GM23338 (cell line): ENCODE results near the gene FASN. TPM values are rescaled to one million over a fixed set of nuclear protein-coding genes. Genes with fewer than 3 reads are reported as not detected.

ENCODE experiments used
- ATAC-seq: fragments of 200-7000 bp; cut with Tn5 transposase; 3 replicates; pipeline ENCODE4 v1.9.1; 2020
- DNase-seq: peaks from one replicate; pipeline ENCODE4 v3.0.0-alpha.2; 2015; ENCODE audit warnings: low spot score
- H2AFZ ChIP-seq: fragments of 200-600 bp; sonication (generic); 2 replicates; pipeline ENCODE4 v1.8.0; 2016; ENCODE audit warnings: antibody characterized with exemption, mild to moderate bottlenecking, moderate library complexity
- H3F3A ChIP-seq: fragments of 200-600 bp; sonication (generic); replicated peaks from 2 replicates; pipeline ENCODE4 v1.8.0; 2017; ENCODE audit warnings: antibody characterized with exemption, mixed run types, low read depth
- H3K27ac ChIP-seq: fragments of 200-600 bp; sonication (generic); 2 replicates; pipeline ENCODE4 v1.6.1; 2016; ENCODE audit warnings: low read depth
- H3K27me3 ChIP-seq: fragments of 200-600 bp; sonication (generic); 2 replicates; pipeline ENCODE4 v1.8.0; 2016; ENCODE audit warnings: mild to moderate bottlenecking, mixed run types, moderate library complexity; ENCODE audit not compliant: insufficient read depth
- H3K36me3 ChIP-seq: fragments of 200-600 bp; sonication (generic); 2 replicates; pipeline ENCODE4 v1.8.0; 2016; ENCODE audit warnings: mild to moderate bottlenecking; ENCODE audit not compliant: insufficient read depth
- H3K4me1 ChIP-seq: fragments of 200-600 bp; sonication (generic); 2 replicates; pipeline ENCODE4 v1.8.0; 2016; ENCODE audit warnings: mild to moderate bottlenecking, moderate library complexity; ENCODE audit not compliant: insufficient read depth
- H3K4me2 ChIP-seq: fragments of 200-600 bp; sonication (generic); 2 replicates; pipeline ENCODE4 v1.7.1; 2017; ENCODE audit warnings: mixed run types
- H3K4me3 ChIP-seq: fragments of 200-600 bp; sonication (generic); 2 replicates; pipeline ENCODE4 v1.6.1; 2016; ENCODE audit warnings: mixed run types
- H3K79me2 ChIP-seq: fragments of 200-600 bp; sonication (generic); replicated peaks from 2 replicates; pipeline ENCODE4 v1.8.0; 2017; ENCODE audit warnings: mild to moderate bottlenecking; ENCODE audit not compliant: insufficient read depth
- H3K9me2 ChIP-seq: fragments of 200-600 bp; sonication (generic); 2 replicates; pipeline ENCODE4 v1.8.0; 2017; ENCODE audit not compliant: insufficient read depth
- H4K20me1 ChIP-seq: fragments of 200-600 bp; sonication (generic); replicated peaks from 2 replicates; pipeline ENCODE4 v1.8.0; 2017; ENCODE audit warnings: mild to moderate bottlenecking; ENCODE audit not compliant: insufficient read depth
- H3K27ac Mint-ChIP-seq: 2 replicates; pipeline ENCODE4 v1.8.0; 2020; ENCODE audit warnings: inconsistent platforms, mild to moderate bottlenecking, moderate library complexity, mixed read lengths
- H3K27me3 Mint-ChIP-seq: 3 replicates; pipeline ENCODE4 v1.8.0; 2022; ENCODE audit warnings: low read depth, mild to moderate bottlenecking, moderate library complexity, mixed read lengths, inconsistent platforms; ENCODE audit not compliant: insufficient read depth, poor library complexity
- H3K36me3 Mint-ChIP-seq: 3 replicates; pipeline ENCODE4 v1.8.0; 2021; ENCODE audit warnings: low read depth, mild to moderate bottlenecking, inconsistent platforms, moderate library complexity, mixed read lengths
- H3K4me1 Mint-ChIP-seq: 3 replicates; pipeline ENCODE4 v1.8.0; 2020; ENCODE audit warnings: mild to moderate bottlenecking, inconsistent platforms, mixed read lengths
- H3K4me3 Mint-ChIP-seq: 3 replicates; pipeline ENCODE4 v1.8.0; 2021; ENCODE audit warnings: moderate library complexity, mild to moderate bottlenecking, inconsistent platforms, mixed read lengths
- H3K9me3 Mint-ChIP-seq: 3 replicates; pipeline ENCODE4 v1.8.0; 2020; ENCODE audit warnings: moderate library complexity, mild to moderate bottlenecking, inconsistent platforms, mixed read lengths
- CREB1 ChIP-seq: fragments of 250-450 bp; sonication (Bioruptor Pico); IDR thresholded peaks from 2 replicates; pipeline ENCODE4 v1.5.0; 2020; ENCODE audit warnings: low read depth, mild to moderate bottlenecking, moderate library complexity
- EZH2 ChIP-seq: fragments of 200-600 bp; sonication (generic); IDR thresholded peaks from one replicate; pipeline ENCODE4 v1.8.0; 2017; ENCODE audit warnings: antibody characterized with exemption, mild to moderate bottlenecking, low read depth; ENCODE audit not compliant: unreplicated experiment
- EZH2phosphoT487 ChIP-seq: fragments of 200-600 bp; sonication (generic); IDR thresholded peaks from one replicate; pipeline ENCODE4 v1.8.1; 2018; ENCODE audit warnings: antibody characterized with exemption; ENCODE audit not compliant: unreplicated experiment
- JUNB ChIP-seq: IDR thresholded peaks from one replicate; pipeline ENCODE4 v1.6.1; 2016; ENCODE audit warnings: antibody characterized with exemption; ENCODE audit not compliant: unreplicated experiment
- NANOG ChIP-seq: IDR thresholded peaks from 2 replicates; pipeline ENCODE4 v1.6.1; 2016; ENCODE audit warnings: antibody characterized with exemption, borderline replicate concordance
- POLR2AphosphoS5 ChIP-seq: IDR thresholded peaks from 2 replicates; pipeline ENCODE4 v1.6.1; 2016; ENCODE audit warnings: antibody characterized with exemption, low read depth
- STAT1 ChIP-seq: IDR thresholded peaks from one replicate; pipeline ENCODE4 v1.6.1; 2016; ENCODE audit warnings: antibody characterized with exemption; ENCODE audit not compliant: unreplicated experiment
- ZNF114 ChIP-seq: fragments of 250-450 bp; sonication (Bioruptor Pico); IDR thresholded peaks from 2 replicates; pipeline ENCODE4 v1.5.0; 2020; ENCODE audit warnings: mild to moderate bottlenecking, moderate library complexity
- ZNF331 ChIP-seq: fragments of 250-450 bp; sonication (Bioruptor Pico); IDR thresholded peaks from 2 replicates; pipeline ENCODE4 v1.5.0; 2020; ENCODE audit warnings: low read depth, mild to moderate bottlenecking, moderate library complexity
- polyA plus RNA-seq: library from polyadenylated mRNA; unstranded; fragments of >200 nt; fragmentation: Nextera tagmentation; extraction: Ambion mirVana; gene quantifications from 2 replicates; pipeline ENCODE4 v1.2.1, GENCODE V29; 2016
- total RNA-seq: library from RNA; depleted of rRNA; stranded (reverse); fragments of >200 nt; shearing (Covaris generic); gene quantifications from 2 replicates; pipeline ENCODE4 v1.2.3, GENCODE V29; 2014
- TF ChIP-seq, protein P1 (sequence below): IDR thresholded peaks from one replicate; pipeline ENCODE4 v1.6.1; 2018; ENCODE audit warnings: antibody characterized with exemption; ENCODE audit not compliant: unreplicated experiment
- TF ChIP-seq, protein P2 (sequence below), 2 experiments: fragments of 200-600 bp in 1 of 2; sonication (generic) in 1 of 2; conservative IDR thresholded peaks; 2 replicates each; pipeline versions ENCODE4 v1.5.1 to v1.6.1; 2016 to 2017; ENCODE audit warnings: antibody characterized with exemption in 2 of 2, low read depth in 2 of 2, mild to moderate bottlenecking in 2 of 2, moderate library complexity in 1 of 2
- TF ChIP-seq, protein P3 (sequence below): IDR thresholded peaks from 2 replicates; pipeline ENCODE4 v1.6.1; 2016; ENCODE audit warnings: antibody characterized with exemption
- TF ChIP-seq, protein P4 (sequence below): fragments of 250-450 bp; sonication (Bioruptor Pico); IDR thresholded peaks from 2 replicates; pipeline ENCODE4 v1.5.0; 2020; ENCODE audit warnings: mild to moderate bottlenecking, moderate library complexity

FASN gene
- total and polyA plus RNA-seq, 2 experiments from 2014 or later: 120 to 849 TPM

DNA sequence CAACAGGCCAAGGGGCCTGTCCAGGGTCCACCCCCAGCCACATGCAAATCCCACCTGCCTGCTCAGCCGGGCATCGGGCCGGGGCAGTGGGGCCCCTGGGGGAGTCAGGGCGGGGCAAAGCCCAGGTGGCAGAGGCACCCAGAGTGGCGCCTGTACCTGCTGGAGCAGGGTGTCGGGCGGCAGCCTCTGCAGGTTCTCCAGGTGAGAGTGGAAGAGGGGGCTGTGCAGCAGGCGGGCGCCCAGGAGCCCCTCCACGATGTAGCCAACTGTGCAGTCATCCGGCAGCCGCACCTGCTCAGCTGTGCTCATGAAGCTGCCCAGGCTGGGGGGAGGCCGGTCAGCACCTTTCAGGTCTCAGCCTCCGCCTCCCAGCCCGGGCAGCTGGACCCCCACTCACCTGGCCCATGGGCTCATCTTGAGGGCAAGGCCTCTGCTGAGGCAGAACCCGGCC lies 48.5 kb downstream of the FASN start:
- H3K4me3 ChIP-seq: no peak overlapping the region
- H3K4me1 ChIP-seq: no peaks in the 10 kb centered on the region
- Mint-ChIP-seq H3K4me3 (no peak overlapping the region), H3K4me1 (no peaks in the 10 kb centered on the region; the same call in 2 of the 3 replicates), H3K27me3 (peaks cover 11% of the 10 kb centered on the region), H3K9me3 (no peaks in the 10 kb centered on the region), H3K36me3 (peaks cover 8% of the 10 kb centered on the region), H3K27ac (no peak overlapping the region)
- H3K36me3 ChIP-seq: no peaks in the 10 kb centered on the region
- H3K27me3 ChIP-seq: no peaks in the 10 kb centered on the region
- no peak for TF ChIP-seq STAT1
- TF ChIP-seq, protein P1, sequence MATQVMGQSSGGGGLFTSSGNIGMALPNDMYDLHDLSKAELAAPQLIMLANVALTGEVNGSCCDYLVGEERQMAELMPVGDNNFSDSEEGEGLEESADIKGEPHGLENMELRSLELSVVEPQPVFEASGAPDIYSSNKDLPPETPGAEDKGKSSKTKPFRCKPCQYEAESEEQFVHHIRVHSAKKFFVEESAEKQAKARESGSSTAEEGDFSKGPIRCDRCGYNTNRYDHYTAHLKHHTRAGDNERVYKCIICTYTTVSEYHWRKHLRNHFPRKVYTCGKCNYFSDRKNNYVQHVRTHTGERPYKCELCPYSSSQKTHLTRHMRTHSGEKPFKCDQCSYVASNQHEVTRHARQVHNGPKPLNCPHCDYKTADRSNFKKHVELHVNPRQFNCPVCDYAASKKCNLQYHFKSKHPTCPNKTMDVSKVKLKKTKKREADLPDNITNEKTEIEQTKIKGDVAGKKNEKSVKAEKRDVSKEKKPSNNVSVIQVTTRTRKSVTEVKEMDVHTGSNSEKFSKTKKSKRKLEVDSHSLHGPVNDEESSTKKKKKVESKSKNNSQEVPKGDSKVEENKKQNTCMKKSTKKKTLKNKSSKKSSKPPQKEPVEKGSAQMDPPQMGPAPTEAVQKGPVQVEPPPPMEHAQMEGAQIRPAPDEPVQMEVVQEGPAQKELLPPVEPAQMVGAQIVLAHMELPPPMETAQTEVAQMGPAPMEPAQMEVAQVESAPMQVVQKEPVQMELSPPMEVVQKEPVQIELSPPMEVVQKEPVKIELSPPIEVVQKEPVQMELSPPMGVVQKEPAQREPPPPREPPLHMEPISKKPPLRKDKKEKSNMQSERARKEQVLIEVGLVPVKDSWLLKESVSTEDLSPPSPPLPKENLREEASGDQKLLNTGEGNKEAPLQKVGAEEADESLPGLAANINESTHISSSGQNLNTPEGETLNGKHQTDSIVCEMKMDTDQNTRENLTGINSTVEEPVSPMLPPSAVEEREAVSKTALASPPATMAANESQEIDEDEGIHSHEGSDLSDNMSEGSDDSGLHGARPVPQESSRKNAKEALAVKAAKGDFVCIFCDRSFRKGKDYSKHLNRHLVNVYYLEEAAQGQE: no peak
- no peak for TF ChIP-seq ZNF331 (CRISPR knock-in tag)
- no peak for TF ChIP-seq JUNB
- TF ChIP-seq, protein P2, sequence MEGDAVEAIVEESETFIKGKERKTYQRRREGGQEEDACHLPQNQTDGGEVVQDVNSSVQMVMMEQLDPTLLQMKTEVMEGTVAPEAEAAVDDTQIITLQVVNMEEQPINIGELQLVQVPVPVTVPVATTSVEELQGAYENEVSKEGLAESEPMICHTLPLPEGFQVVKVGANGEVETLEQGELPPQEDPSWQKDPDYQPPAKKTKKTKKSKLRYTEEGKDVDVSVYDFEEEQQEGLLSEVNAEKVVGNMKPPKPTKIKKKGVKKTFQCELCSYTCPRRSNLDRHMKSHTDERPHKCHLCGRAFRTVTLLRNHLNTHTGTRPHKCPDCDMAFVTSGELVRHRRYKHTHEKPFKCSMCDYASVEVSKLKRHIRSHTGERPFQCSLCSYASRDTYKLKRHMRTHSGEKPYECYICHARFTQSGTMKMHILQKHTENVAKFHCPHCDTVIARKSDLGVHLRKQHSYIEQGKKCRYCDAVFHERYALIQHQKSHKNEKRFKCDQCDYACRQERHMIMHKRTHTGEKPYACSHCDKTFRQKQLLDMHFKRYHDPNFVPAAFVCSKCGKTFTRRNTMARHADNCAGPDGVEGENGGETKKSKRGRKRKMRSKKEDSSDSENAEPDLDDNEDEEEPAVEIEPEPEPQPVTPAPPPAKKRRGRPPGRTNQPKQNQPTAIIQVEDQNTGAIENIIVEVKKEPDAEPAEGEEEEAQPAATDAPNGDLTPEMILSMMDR (conservative IDR thresholded peaks at IDR 0.05; ENCODE audit: low read depth in 2 of 2): no peak
- TF ChIP-seq, protein P3, sequence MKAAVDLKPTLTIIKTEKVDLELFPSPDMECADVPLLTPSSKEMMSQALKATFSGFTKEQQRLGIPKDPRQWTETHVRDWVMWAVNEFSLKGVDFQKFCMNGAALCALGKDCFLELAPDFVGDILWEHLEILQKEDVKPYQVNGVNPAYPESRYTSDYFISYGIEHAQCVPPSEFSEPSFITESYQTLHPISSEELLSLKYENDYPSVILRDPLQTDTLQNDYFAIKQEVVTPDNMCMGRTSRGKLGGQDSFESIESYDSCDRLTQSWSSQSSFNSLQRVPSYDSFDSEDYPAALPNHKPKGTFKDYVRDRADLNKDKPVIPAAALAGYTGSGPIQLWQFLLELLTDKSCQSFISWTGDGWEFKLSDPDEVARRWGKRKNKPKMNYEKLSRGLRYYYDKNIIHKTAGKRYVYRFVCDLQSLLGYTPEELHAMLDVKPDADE: no peak
- TF ChIP-seq CREB1: no peak
- TF ChIP-seq POLR2AphosphoS5: no peak
- TF ChIP-seq, protein P4, sequence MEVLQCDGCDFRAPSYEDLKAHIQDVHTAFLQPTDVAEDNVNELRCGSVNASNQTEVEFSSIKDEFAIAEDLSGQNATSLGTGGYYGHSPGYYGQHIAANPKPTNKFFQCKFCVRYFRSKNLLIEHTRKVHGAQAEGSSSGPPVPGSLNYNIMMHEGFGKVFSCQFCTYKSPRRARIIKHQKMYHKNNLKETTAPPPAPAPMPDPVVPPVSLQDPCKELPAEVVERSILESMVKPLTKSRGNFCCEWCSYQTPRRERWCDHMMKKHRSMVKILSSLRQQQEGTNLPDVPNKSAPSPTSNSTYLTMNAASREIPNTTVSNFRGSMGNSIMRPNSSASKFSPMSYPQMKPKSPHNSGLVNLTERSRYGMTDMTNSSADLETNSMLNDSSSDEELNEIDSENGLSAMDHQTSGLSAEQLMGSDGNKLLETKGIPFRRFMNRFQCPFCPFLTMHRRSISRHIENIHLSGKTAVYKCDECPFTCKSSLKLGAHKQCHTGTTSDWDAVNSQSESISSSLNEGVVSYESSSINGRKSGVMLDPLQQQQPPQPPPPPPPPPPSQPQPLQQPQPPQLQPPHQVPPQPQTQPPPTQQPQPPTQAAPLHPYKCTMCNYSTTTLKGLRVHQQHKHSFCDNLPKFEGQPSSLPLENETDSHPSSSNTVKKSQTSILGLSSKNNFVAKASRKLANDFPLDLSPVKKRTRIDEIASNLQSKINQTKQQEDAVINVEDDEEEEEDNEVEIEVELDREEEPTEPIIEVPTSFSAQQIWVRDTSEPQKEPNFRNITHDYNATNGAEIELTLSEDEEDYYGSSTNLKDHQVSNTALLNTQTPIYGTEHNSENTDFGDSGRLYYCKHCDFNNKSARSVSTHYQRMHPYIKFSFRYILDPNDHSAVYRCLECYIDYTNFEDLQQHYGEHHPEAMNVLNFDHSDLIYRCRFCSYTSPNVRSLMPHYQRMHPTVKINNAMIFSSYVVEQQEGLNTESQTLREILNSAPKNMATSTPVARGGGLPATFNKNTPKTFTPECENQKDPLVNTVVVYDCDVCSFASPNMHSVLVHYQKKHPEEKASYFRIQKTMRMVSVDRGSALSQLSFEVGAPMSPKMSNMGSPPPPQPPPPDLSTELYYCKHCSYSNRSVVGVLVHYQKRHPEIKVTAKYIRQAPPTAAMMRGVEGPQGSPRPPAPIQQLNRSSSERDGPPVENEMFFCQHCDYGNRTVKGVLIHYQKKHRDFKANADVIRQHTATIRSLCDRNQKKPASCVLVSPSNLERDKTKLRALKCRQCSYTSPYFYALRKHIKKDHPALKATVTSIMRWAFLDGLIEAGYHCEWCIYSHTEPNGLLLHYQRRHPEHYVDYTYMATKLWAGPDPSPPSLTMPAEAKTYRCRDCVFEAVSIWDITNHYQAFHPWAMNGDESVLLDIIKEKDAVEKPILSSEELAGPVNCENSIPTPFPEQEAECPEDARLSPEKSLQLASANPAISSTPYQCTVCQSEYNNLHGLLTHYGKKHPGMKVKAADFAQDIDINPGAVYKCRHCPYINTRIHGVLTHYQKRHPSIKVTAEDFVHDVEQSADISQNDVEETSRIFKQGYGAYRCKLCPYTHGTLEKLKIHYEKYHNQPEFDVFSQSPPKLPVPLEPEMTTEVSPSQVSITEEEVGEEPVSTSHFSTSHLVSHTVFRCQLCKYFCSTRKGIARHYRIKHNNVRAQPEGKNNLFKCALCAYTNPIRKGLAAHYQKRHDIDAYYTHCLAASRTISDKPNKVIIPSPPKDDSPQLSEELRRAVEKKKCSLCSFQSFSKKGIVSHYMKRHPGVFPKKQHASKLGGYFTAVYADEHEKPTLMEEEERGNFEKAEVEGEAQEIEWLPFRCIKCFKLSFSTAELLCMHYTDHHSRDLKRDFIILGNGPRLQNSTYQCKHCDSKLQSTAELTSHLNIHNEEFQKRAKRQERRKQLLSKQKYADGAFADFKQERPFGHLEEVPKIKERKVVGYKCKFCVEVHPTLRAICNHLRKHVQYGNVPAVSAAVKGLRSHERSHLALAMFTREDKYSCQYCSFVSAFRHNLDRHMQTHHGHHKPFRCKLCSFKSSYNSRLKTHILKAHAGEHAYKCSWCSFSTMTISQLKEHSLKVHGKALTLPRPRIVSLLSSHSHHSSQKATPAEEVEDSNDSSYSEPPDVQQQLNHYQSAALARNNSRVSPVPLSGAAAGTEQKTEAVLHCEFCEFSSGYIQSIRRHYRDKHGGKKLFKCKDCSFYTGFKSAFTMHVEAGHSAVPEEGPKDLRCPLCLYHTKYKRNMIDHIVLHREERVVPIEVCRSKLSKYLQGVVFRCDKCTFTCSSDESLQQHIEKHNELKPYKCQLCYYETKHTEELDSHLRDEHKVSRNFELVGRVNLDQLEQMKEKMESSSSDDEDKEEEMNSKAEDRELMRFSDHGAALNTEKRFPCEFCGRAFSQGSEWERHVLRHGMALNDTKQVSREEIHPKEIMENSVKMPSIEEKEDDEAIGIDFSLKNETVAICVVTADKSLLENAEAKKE: no peak
- TF ChIP-seq EZH2phosphoT487: no peak
- no peak for TF ChIP-seq EZH2
- TF ChIP-seq ZNF114: no peak
- no peak for TF ChIP-seq NANOG
- ATAC-seq (no peak), DNase-seq (no peak)
- no peak overlapping the region for H3K4me2 ChIP-seq
- peaks cover 8% of the 10 kb centered on the region; the same call in 1 of the 2 replicates for H4K20me1 ChIP-seq
- 0 out of 2 replicates have a peak, but pooled peaks cover 6% of the 10 kb centered on the region for H3F3A ChIP-seq
- peaks cover 9% of the 10 kb centered on the region; the same call in 1 of the 2 replicates for H3K79me2 ChIP-seq
- H2AFZ ChIP-seq: no peak overlapping the region
- H3K27ac ChIP-seq: no peak overlapping the region
- H3K9me2 ChIP-seq: no peaks in the 10 kb centered on the region
